Hepatocyte (in vitro differentiated cells): ENCODE results near the gene ZNF462.

Experiments
- EZH2 ChIP-seq: fragments of 200-600 bp; sonication (generic); IDR thresholded peaks from 2 replicates; pipeline ENCODE4 v1.6.1; 2016; ENCODE audit warnings: antibody characterized with exemption, mild to moderate bottlenecking, borderline replicate concordance
- TF ChIP-seq, protein P1 (sequence below): fragments of 200-600 bp; sonication (generic); IDR thresholded peaks from 2 replicates; pipeline ENCODE4 v1.5.1; 2016; ENCODE audit warnings: antibody characterized with exemption, mild to moderate bottlenecking; ENCODE audit not compliant: poor library complexity

DNA sequence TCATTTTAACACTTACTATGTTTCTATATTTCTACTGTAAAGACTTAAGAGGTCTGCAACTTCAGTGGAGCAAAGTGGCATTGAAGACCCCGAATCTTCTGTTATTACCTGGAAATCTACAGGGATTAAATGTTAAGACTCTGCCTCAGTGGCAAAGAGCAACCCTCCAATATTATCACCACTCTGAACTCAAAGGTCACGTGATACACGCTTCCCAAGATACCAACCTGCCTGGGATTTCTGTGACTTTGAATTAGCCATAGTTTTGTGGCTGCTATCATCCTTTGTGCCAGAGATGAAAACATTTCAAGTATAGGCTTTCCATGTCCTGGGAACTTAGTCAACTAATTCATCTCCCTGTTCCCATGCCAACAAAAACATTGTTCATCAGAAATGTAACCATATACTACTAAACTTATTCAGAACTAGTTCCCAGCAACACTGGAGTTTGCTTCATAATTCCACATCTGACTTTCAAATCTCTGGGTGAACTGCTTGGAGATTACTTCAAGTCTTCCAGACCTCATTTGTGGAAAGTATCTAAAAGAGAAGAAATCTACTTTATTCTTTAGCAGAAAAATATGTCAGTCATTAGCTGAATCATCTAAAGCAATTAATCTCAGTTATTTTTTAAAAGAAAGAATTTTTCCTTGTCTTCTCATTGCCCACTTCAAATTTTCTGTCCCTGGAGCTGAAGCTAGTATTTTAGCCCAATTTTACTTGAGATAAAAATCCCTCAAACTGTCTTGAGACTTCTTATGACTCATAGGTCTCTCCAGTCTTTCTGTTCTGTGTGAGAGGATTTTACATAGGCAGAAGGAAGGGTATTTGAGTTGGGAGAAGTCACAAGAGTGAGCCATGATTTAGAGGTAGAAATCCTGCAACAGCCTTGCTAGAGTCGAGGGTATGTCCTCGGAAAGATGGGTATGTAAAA, 83.0 kb downstream of the ZNF462 start:
- TF ChIP-seq, protein P1, sequence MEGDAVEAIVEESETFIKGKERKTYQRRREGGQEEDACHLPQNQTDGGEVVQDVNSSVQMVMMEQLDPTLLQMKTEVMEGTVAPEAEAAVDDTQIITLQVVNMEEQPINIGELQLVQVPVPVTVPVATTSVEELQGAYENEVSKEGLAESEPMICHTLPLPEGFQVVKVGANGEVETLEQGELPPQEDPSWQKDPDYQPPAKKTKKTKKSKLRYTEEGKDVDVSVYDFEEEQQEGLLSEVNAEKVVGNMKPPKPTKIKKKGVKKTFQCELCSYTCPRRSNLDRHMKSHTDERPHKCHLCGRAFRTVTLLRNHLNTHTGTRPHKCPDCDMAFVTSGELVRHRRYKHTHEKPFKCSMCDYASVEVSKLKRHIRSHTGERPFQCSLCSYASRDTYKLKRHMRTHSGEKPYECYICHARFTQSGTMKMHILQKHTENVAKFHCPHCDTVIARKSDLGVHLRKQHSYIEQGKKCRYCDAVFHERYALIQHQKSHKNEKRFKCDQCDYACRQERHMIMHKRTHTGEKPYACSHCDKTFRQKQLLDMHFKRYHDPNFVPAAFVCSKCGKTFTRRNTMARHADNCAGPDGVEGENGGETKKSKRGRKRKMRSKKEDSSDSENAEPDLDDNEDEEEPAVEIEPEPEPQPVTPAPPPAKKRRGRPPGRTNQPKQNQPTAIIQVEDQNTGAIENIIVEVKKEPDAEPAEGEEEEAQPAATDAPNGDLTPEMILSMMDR = no peak
- TF ChIP-seq EZH2 = no peak
